ENCODE measurements around the gene DNAH17.
"Not testable (repeated sequence)": the region's sequence is repeated elsewhere in the genome, so short reads cannot be mapped to it uniquely, and the experiment has no call there.

The DNAH17 gene

GRCh38 chr17:78523934-78524655, 53.1 kb downstream of the DNAH17 start:
- DNase-seq (ENCODE audit: low read depth), result no peak

GRCh38 chr17:78522031-78522809, 55.0 kb downstream of the DNAH17 start:
- no peak for DNase-seq (ENCODE audit: low read depth)

DNA sequence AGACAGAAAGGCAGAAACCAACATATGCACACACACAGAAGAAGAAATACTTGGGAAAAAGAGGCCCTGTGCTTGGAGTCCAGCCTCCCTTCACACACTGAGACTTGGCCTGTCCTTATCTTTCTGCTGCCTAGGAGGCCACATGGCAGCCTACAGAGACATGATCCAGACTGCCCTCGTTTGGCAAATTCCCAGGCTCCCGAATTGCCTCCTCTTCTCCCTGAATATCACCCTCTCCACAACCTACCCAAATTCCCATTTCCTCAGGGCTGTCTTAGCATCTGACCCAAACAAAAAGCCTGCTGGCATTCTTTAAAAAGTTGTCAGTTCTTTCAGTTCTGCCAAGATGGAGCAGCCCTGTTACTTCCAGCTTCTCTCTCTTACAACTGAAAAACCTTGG, 59.8 kb downstream of the DNAH17 start:
- no peak for DNase-seq (ENCODE audit: low read depth)

GRCh38 chr17:78515480-78515879, 61.7 kb downstream of the DNAH17 start:
- no peak for DNase-seq (ENCODE audit: low read depth)

DNA sequence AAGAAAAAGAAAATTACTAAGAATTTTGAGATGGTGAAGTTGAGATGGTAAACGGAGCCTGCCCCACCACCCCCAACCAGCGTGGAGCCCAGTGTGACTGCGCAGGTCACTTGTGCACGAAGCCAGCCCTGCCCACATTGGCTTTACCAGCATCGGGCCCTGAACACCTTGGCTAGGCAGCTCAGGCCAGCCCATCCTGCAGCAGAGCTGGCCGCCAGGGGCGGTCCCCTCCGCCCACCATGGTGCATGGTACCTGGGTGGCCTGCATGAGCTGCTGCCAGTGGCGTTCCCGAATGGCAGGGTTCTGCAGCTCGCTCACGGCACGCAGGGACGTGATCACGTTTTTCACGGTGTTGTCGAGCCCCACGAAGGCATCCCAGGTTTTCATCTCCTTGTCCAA, 62.7 kb downstream of the DNAH17 start:
- DNase-seq (ENCODE audit: low read depth), result no peak

GRCh38 chr17:78512976-78513375, 64.2 kb downstream of the DNAH17 start:
- no peak for DNase-seq (ENCODE audit: low read depth)

GRCh38 chr17:78510141-78511075, 66.8 kb downstream of the DNAH17 start:
- no peak for DNase-seq (ENCODE audit: low read depth)

GRCh38 chr17:78507526-78507925, 69.7 kb downstream of the DNAH17 start:
- no peak for DNase-seq (ENCODE audit: low read depth)

GRCh38 chr17:78506454-78507309, 70.5 kb downstream of the DNAH17 start:
- no peak for DNase-seq (ENCODE audit: low read depth)

GRCh38 chr17:78504156-78504925, 72.9 kb downstream of the DNAH17 start:
- DNase-seq (ENCODE audit: low read depth), result no peak

GRCh38 chr17:78503388-78503787, 73.8 kb downstream of the DNAH17 start:
- not testable (repeated sequence) for DNase-seq (ENCODE audit: low read depth)

DNA sequence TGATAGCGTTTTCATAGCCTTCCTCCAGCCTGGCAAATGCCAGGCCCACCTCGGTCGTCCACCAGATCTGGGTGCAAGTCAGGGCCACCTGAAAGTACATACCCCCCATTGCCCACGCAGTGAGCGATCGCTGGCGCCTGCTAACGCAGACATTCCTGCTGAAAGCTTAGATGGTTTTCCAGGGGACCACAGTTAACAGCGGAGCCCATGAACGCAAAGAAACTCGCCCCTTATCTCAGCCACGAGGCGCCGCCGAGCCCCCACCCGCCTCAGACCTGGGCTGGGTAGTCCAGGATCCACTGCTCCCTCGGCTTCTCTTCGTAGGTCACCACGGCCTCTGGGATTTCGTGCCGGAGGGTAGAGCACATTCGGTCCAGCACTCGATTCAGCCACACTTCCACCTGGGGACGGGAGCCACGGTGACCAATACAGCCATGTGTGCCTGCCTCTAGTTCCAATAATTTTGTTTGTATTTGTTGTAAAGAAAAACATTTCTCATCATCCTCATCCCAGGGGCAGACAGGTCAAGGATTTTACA, 74.5 kb downstream of the DNAH17 start:
- DNase-seq (ENCODE audit: low read depth), result no peak

DNA sequence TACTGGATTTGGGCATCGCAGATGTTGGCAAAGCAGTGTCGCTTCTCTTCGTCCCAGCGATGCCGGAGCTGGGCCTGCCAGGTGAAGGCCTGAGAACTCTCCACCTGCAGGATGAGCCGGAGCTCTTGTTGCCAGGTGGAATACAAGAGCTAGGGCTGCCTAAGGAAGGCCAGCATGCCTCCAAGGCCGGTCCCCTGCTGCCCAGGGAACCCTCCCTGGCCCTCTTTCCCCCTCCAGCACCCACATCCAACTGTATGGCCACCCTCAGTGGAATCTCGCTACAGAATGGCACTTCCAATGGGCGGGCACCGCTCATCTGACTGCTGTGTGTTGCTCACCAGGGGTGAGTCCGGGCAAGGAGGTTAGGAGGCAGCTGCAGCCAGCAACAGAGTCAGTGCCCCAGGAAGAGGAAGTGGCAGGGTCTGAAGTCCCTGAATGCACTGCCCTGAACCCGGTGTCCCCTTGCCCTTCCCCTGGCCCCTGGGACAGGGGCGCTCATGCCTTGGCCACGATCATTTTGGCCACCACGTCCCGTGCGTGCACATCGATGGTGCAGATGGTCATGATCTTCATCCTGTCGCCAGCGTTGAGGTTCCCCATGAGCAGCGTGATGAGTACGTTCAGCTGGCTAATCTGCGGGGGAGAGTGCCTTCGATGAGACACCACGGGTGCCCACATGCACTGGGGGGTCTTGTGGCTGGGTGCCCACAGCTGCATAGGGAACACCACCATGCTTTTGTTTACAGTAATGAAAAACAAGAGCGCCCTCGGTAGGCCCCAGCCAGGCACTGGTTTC, 75.8 kb downstream of the DNAH17 start:
- no peak for DNase-seq (ENCODE audit: low read depth)

DNA sequence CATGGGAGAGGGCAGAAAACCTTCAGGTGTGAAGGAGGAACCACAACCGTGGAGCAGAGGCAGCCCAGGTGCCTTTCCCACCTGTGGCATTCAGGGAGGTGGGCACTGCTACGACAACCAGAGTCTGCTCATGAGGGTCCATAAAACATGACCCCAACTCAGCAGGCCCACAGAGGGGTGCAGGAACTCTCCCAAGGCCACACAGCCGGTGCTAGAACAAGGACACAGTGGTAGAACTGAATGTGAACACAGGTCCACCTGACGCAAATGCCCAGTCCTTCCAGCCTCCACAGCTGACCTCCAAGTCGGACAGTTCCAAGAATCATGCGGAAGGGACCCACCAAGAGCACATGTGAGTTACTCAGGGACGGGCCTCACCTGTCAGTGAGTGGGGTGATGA, 76.4 kb downstream of the DNAH17 start:
- DNase-seq (ENCODE audit: low read depth), result no peak

DNA sequence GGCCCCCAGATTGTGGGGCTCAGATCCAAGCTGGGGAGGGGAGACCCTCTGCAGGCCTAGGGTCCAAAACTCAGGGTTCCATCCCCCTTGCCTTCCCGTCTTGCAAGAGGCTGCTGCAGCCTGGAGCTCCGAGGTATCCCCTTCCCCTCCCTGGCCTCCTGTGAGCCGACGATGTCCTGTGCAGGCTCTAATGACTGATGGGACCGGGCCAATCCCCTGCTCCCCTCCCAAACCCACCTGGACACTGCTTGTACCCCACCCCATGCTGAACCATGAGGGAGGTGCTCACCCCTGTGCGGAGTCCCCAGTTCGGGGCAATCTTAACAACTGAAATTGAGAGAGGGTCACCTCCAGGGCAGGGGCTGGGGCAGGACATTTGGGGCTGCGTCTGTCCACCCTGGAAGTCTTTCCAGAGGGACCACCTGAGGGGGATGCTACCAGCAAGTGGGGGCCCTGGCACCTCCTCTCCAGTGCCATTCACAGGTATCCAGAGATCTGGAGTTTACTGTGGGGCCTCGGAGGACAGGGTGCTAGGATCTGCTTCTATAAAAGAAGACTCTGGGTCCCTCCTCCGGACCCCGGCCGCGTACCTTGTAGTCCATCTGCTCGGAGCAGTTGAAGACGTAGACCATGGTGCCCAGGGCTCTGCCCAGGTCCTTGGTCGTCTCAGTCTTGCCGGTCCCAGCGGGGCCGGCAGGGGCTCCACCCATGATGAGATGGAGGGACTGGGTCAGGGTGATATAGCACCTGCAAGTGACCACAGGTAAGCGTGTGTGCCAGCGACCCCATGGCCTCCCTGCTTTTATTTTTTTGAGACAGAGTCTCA, 77.3 kb downstream of the DNAH17 start:
- no peak for DNase-seq (ENCODE audit: low read depth)

DNA sequence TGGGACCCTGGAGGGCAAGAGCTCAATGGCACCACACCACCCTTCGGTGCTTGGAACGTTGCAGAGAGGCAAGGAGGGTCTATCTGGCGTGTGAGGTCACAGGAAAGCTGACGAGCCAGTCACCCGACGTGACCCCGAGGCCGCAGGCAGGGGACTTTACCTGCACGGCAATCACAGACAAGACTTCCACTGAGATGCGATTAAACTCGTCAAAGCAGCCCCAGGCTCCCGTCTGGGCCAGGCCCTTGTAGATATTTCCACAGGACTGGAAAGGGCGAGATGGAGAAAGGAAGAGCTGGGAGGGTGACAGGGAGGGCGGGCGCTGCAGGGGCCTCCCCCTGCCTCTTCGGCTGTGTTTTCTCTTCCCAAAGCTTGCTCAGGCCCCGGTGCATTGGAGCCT, 78.3 kb downstream of the DNAH17 start:
- no peak for DNase-seq (ENCODE audit: low read depth)

- peak; percentile 51 for DNase-seq (ENCODE audit: low read depth)
These were observed 80.1 kb downstream of the DNAH17 start for GRCh38 chr17:78497115-78497540.

DNA sequence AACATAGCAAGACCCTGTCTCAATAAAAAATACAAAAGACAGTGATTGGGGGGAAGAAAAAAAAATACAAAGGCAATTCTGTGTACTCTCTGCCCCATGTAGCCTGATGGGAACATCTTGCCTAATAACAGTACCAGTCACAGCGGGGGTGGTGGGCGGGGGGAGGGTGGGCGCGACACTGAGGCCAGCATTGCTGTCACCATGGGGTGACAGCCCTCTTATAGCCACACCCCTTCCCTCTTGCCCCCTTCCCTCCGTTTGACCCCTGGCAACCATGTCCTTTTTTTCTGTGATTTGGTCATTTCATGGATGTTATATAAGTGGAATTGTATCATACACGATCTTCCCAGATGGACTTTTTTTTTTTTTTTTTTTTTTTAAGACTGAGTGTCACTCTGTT, 80.9 kb downstream of the DNAH17 start:
- DNase-seq (ENCODE audit: low read depth), result no peak

- DNase-seq (ENCODE audit: low read depth), result no peak
These were observed 81.6 kb downstream of the DNAH17 start for GRCh38 chr17:78495634-78496033.

Data from GM04504 (cell line).